Limb (tissue), 2 donors: ENCODE results near the gene E4F1.
"Not testable (repeated sequence)": the region's sequence is repeated elsewhere in the genome, so short reads cannot be mapped to it uniquely, and the experiment has no call there.

ENCODE experiments used
- DNase-seq, 2 donors: peaks; one replicate each; pipeline ENCODE4 v3.0.0-alpha.2; 2016; ENCODE audit errors: extremely low spot score in 2 of 2

Gene E4F1

DNA sequence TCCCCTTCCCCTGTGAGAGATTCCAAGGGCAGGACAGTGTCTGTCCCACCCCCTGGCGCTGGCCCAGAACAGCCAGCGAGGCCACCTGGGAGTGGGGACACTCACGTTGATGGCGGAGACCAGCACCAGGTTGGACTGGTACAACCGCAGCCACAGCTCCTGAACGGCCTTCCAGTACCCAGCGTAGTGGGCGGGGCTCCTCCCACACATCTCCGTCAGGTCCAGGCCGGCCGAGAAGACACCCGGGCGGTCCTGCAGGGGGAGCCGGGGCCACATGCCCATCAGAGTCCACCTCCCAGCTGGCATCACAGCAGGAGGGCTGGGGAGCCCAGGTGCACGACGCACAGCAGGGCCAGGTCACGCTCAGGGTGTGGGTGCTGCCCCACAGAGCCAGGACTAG, 20.9 kb downstream of the E4F1 start:
- no peak for DNase-seq

DNA sequence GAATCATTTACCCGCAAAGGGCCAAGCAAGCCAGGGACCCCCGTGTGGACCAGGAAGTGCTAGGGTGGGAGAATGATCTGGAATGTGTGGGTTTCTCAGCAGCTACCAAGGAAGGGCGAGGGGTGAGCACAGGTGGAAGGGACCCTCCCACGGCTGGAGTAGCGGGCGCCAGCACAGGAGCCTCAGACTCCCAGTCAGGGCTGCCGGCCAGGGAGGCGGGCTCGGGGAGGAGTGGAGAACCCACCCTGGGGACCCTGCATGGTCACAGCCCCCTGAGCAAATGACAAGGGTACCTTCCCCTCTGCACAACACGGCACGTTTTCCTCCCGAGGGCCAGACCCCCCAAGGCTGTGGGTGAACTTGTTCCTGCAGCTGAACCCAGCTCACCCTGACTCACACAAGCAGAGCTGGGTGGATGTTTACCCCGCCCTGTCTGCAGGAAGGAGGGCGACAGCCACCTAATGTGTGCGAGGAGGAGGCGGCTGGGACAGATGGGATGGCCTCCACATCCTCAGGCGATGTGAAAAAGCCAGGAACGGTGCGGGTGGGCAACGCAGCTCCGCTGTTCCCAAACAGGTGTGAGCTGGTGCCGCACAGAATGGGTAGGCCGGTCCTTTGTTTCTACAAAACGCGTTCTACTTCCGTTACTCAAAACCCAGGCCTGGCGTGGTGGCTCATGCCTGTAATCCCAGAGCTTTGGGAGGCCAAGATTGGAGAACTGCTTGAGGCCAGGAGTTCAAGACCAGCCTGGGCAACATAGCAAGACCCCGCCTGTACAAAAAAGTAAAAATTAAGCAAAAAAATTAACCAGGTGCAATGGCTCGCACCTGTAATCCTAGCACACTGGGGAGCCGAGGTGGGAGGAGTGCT, 21.8 kb downstream of the E4F1 start:
- no peak for DNase-seq

DNA sequence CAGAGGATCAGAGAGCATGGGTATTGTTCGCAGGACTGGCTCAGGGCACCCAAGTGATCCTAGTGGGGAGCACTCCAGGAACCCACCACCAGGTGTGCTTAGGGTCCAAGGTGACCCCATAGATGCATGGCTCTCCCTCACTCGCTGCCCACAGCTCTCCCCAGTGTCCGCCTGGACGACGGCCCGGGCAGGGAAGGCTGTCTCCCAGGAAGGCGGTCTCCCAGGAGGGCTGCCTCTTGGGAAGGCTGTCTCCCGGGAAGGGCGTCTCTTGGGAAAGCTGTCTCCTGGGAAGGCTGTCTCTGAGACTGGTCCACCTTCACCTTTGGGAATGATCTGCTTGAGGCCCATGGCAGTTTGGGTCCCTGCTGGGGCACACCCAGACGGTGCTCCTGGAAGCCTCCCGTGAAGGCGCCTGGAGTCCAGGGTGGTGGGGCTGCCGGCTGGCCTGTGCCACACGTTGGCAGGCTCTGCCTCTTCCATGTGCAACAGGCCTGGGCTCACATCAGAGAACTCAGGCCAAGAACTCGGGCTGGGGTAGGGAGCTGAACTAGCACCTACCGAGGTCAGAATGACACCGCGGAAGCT, 23.0 kb downstream of the E4F1 start:
- DNase-seq = no peak

DNA sequence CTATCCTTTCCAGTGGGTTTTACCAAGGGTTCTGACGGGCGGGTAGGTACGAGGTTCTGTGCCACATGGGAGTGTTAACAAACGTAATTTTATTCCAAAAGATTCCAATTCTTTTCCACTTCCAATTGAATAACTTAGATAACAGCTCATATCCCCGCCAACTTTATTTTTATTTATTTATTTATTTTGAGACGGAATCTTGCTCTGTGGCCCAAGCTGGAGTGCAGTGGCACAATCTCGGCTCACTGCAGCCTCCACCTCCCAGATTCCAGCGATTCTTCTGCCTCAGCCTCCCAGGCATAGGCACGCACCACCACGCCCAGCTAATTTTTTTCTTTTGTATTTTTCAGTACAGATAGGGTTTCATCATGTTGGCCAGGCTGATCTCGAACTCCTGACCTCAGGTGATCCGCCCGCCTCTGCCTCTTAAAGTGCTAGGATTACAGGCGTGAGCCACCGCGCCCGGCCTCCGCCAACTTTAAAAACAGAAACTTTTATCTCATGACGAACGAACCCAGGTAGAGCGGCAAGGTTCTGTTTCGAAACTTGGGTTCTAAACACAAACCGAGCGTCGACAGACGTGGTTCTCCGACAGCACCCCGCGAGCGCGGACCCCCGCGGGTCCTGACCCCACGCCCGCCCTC, 27.4 kb downstream of the E4F1 start:
- DNase-seq = no peak

GRCh38 chr16:2251296-2252111, 28.1 kb downstream of the E4F1 start, which contains the start of gene ECI1:
ECI1 (minus strand) TSS chr16:2251587; CDS start chr16:2251566, 21 bp downstream.
- DNase-seq = peak; percentile 90 to 93

DNA sequence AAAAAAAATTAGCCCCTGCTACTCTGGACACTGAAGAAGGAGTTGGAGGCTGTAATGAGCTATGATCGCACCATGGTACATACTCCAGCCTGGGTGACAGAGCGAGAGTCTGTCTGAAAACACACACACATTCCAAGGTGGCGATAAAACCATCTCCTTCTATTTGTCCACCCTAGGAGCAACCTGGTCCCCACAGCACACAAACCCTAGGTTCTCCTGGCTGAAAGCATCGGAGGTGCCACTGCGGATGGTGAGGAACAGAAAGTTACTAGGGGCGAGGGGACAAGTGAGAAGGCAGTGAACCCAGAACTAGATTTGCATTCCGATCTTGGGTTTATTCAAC, 29.4 kb downstream of the E4F1 start:
- no peak for DNase-seq

- no peak for DNase-seq
Observed at GRCh38 chr16:2253293-2253692, 29.9 kb downstream of the E4F1 start.

- no peak for DNase-seq
Observed at GRCh38 chr16:2256531-2257140, 33.2 kb downstream of the E4F1 start.

DNA sequence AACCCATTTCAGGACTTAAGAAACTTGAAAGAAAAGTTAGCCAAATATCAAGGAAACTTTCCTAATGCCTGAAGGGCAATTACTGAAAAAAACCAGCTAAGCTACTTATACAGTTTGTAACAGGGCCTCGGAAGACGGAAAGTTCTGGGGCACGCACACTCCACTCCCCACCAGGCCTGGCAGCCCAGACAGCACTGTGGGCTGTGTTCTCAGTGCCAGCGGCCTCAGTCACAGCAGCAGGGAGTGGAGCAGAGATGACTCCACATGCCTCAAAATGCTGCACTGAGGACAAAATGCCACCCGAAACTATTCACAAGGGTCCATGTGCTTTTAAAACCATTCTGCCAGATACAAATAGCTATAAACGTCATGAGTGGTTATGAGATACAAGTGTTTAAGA, 34.3 kb downstream of the E4F1 start:
- no peak for DNase-seq

- DNase-seq = not testable (repeated sequence)
Observed at GRCh38 chr16:2258530-2258929, 35.1 kb downstream of the E4F1 start.

- DNase-seq = no peak
Observed at GRCh38 chr16:2260250-2260649, 36.9 kb downstream of the E4F1 start.

- DNase-seq = not testable (repeated sequence)
Observed at GRCh38 chr16:2263026-2263425, 39.6 kb downstream of the E4F1 start.

GRCh38 chr16:2266887-2267286, 43.5 kb downstream of the E4F1 start:
- not testable (repeated sequence) for DNase-seq

GRCh38 chr16:2267505-2267912, 44.1 kb downstream of the E4F1 start:
- not testable (repeated sequence) for DNase-seq

DNA sequence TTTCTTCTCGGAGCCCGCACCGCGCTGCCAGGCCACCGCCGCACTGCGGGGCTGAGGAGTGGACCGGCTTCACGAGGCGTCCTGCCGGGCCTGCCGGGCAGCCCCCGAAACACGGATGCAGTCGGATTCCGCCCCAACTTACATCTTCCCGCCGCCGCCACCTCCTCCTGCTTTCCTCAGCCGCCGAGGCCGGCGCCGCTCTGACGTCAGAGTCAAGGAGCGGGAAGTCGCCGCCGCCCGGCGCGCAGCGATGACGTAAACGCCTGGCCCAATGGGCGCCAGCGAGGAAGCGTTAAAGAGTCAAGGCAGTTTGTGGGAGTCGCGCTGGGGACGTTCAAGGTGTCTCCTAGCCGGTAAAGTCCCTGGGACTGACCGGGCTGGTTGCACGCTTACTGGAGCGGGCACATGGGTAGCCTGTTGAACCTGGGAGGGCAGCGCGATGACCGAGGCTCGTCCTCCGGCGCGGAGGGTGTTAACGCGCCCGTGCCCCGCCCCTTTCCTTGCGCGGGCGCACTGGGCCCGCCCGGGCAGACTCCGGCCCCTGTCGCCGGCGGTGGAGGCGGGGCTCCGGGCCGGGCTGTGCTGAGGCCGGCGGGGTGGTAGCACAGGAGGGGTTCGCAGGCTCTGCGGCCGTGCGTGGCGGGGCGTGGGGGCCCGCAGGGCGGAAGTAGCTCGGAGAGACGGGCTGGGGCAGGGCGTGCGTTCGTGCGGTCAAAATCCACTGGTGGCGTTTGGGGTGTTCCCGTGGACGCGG, 44.7 kb downstream of the E4F1 start, which contains the start of gene RNPS1:
Gene RNPS1, minus strand, starts transcription at position 214 of the 754 bp plus-strand sequence. CDS start 3,483 bp downstream, outside the sequence.
- DNase-seq = peak; percentile 94 to 99

- no peak for DNase-seq
Observed at GRCh38 chr16:2270070-2270462, 46.7 kb downstream of the E4F1 start.

- DNase-seq = no peak
Observed at GRCh38 chr16:2270588-2271470, 47.4 kb downstream of the E4F1 start.

DNA sequence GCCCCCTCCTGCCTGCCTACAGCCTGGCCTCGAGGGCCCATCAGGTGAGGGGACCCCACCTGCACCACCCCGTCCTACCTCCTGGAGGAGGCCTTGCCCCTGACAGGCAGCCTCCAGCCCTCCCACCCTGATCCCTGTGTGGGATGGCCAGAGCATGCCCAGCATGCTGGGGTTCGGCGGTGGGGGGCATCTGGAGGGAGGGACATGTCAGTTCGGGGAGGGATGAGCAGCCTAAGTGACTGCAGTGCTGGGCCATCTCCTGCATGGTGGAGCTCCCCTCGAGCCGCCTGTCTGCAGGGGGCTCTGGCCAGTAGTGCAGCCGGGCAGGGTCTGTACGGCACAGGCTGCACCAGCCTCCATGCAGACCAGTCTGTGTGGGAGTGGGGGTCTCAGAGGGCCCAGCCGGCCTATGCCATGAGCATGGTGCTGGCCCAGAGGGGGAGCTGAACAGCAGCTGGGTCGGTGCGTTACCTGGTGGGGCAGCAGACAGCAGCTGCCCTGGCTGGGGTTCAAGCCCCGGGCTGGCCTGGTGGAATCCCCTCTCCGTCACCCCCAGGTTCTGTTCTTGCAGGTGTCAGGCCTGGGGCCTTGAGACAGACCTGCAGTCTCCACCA, 48.6 kb downstream of the E4F1 start:
- no peak for DNase-seq

GRCh38 chr16:2273484-2273883, 50.1 kb downstream of the E4F1 start:
- DNase-seq = no peak
